Activated naive CD4-positive, alpha-beta T cell treated with anti-CD3 and anti-CD28 coated beads, Interleukin-2, amount 50 U/mL, for 16 hours (primary cell): ENCODE measurements around the gene PITPNC1.
"Not testable (repeated sequence)": the region's sequence is repeated elsewhere in the genome, so short reads cannot be mapped to it uniquely, and the experiment has no call there.

Experiments
- DNase-seq: peaks from one replicate; pipeline ENCODE4 v3.0.0-alpha.2; 2020

Gene PITPNC1

GRCh38 chr17:67702861-67703260, 325.8 kb downstream of the PITPNC1 start:
- not testable (repeated sequence) for DNase-seq

- no peak for DNase-seq
These were observed 330.4 kb downstream of the PITPNC1 start for GRCh38 chr17:67707442-67707841.

GRCh38 chr17:67708378-67708777, 331.3 kb downstream of the PITPNC1 start:
- DNase-seq = no peak

GRCh38 chr17:67711916-67712315, 334.8 kb downstream of the PITPNC1 start:
- no peak for DNase-seq

GRCh38 chr17:67712375-67712774, 335.3 kb downstream of the PITPNC1 start:
- no peak for DNase-seq

GRCh38 chr17:67713169-67713568, 336.1 kb downstream of the PITPNC1 start:
- DNase-seq = no peak

DNA sequence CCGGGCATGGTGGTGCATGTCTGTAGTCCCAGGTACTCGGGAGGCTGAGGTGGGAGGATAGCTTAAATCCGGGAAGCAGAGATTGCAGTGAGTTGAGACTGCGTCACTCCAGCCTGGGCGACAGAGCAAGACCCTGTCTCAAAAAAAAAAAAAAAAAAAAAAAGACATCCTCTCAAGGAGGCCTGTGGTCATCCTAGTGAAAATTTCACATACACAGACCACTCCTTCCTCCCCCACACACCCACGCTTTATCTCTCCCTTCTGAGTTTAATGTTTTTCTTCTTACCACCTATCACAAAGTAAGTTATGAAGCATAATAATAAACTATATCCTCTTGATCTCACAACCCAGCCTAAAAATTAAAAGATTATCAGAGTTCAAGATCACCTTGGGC, 339.3 kb downstream of the PITPNC1 start:
- no peak for DNase-seq

GRCh38 chr17:67717192-67717623, 340.1 kb downstream of the PITPNC1 start:
- no peak for DNase-seq

DNA sequence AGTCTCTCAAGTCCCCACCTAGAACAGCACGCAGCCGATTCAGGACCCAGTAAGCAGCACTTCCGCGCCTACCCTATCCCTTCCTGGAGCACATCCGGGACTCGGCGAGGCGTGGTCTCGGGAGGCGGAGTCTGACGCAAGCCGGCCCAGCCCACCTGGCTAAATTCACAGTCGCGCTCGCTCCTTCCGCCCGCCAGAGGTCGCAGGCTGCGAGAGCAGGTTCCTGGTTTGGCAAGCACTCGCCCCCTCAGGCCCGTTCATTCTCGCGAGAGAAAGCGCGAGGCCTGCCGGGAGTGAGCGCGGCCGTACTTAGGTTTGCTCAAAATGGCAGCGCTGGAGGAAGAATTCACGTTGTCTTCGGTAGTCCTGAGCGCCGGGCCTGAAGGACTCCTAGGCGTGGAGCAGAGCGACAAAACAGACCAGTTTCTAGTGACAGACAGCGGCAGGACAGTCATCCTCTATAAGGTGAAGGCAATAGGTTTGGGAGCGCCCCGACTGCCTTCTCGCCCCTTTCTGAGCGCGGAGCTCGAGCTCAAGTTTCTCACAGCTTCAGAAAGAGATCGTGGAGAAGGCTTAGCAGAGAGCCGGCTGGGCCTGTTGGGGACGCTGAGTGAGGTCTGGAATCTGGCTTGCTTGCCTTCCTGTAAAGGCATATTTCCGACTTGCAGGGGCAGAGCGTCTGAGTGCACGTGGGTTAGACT, 340.7 kb downstream of the PITPNC1 start, which contains the start of gene NOL11:
TSS of gene NOL11 (plus strand) at position 313 of the 701 bp plus-strand sequence. CDS start at position 325, 12 bp downstream.
- DNase-seq = peak; percentile 99

DNA sequence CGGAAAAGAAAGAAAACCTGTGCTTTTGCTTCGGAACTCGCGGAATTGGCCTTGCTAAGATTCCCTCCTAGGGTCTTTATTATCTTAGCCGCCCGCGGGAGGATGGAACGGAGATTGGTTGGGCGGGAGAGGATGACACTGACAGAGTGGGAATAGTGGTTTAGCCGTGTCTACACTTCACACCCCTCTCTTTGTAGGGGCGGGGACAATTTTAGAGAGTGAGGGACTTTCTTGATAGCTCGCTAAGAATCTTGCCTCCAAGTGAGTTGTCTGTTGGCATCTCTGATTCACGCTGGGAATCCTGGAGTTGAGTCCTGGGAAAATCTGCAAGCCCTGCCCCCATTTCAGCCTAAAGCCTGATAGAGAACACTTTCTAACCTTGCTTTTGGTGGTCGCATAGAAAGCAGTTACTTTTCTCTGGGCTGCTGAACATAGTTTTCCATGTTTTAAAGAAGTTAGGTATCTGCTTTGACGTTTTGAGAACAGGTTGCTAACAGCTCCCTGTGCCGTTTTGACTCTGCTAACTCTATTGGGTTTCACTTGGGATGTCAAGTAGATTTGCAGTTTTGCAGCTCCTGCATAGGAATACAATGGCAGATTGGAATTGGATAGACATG, 341.4 kb downstream of the PITPNC1 start:
- DNase-seq = no peak

DNA sequence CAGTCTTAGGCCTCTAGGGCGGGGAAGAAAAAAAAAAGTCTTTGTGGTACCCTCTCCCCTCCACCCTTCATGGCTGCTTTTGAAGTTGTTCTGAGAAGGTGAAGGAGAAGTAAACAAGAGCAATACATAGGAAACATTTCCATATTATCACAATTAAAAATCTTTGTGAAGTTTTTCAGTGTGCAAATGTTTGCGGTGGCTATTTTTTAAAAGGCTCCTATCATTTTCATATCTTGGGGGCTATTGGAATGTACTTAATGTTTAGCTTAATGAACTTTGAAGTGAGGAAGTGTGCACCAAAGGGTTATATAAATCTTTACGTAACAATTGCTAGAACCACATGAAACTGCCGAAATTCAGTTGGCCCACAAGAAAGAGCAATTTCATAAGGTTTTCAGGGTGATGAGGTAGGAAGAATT, 348.3 kb downstream of the PITPNC1 start:
- DNase-seq = no peak

- DNase-seq = no peak
These were observed 348.7 kb downstream of the PITPNC1 start for GRCh38 chr17:67725807-67726206.

DNA sequence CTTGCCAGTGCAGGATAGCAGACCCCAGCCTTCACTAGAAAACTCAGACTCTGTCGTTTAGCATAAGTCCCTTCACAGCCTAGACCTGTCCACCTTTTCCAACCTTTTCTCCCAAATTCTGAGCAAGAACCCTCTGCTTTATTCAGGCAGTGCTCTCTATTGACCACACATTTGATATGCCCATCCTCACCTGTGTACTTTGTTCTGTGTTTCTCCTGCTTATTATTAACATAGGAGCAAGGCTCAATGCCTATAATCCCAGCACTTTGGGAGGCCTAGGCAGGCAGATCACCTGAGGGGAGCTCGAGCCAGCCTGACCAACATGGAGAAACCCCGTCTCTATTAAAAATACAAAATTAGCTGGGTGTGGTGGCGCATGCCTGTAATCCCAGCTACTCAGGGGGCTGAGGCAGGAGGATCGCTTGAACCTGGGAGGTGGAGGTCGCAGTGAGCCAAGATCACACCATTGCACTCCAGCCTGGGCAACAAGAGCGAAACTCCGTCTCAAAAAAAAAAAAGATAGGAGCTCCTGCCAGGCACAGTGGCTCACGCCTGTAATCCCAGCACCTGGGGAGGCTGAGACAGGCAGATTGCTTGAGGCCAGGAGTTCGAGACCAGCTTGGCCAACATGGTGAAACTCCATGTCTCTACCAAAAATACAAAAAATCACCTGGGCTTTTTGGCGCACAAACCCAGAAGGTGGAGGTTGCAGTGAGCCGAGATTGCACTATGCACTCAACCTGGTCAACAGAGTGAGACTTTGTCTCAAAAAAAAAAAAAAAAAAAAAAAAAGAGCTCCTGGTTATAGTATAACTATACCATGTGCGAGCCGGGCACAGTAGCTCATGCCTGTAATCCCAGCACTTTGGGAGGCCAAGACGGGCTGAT, 350.3 kb downstream of the PITPNC1 start:
- DNase-seq = not testable (repeated sequence)

GRCh38 chr17:67729903-67730302, 352.8 kb downstream of the PITPNC1 start:
- no peak for DNase-seq

DNA sequence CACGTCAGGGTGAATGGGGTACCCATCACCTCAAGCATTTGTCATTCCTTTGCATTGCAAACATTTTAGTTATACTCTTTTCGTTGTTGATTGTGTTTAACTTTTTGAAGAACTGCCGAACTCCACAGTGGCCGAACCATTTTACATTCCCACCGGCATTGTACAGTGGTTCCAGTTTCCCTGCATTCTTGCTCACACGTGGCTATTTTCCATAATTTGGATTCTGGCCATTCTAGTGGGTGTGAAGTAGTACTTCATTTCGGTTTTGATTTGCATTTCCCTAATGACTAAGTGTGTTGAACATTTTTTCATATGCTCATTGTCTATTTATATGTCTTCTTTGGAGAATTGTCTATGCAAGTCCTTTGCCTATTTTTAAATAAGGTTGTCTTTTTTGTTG, 353.6 kb downstream of the PITPNC1 start:
- DNase-seq = no peak

DNA sequence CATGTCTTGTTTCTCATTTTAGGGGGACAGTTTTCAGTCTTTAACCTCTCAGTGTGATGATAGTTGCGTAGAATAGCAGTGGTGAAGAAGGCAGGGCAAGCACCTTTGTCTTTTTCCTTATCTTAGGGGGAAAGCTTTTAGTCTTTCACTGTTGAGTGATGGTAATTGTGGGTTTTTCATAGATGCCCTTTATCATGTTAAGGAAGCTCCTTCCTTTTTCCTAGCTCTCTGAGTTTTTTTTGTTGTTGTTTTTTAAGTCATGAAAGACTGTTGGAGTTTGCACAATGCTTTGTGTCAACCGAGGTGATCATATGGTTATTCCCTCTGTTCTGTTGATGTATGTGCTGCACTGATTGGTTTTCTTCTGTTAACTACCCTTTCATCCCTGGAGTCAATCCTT, 356.4 kb downstream of the PITPNC1 start:
- DNase-seq = no peak

- no peak for DNase-seq
These were observed 360.1 kb downstream of the PITPNC1 start for GRCh38 chr17:67737145-67737544.

DNA sequence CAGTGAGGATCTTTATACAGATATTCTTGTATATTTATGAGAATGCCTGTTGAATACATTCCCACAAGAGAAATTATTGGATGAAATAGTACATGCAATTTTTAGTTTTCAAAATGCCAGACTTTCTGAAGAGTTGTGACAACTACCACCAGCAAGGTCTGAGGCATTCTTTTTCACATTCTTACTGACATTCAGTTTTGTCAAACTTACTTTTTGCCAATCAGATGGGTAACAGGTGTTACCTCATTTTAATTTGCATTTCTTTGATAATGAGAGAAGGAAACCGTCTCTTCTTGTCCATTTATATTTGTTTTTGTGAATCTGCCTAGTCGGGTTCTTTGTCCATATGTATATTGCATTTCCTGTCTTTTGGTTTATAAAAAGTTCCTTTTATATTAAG, 364.9 kb downstream of the PITPNC1 start:
- DNase-seq = no peak
